Gastrocnemius medialis (tissue), 4 donors: ENCODE results near the gene HS2ST1.

ENCODE experiments used
- CTCF ChIP-seq, 5 experiments: fragments of 450-650 bp in 3 of 5; fragments of 200-600 bp in 2 of 5; sonication (generic) in 2 of 5; IDR thresholded peaks in 4 of 5; conservative IDR thresholded peaks in 1 of 5; 1 replicate in 4 of 5; 2 replicates in 1 of 5; pipeline ENCODE4 v1.5.1; 2016 to 2019; ENCODE audit warnings: antibody characterized with exemption in 5 of 5, mild to moderate bottlenecking in 3 of 5, moderate library complexity in 3 of 5
- POLR2A ChIP-seq, 2 donors: fragments of 450-650 bp; IDR thresholded peaks; one replicate each; pipeline ENCODE4 v1.6.1; 2017; ENCODE audit warnings: antibody characterized with exemption in 2 of 2, mild to moderate bottlenecking in 2 of 2, moderate library complexity in 2 of 2

GRCh38 chr1:87130438-87130837 is 216.0 kb downstream of the HS2ST1 start:
- TF ChIP-seq CTCF (IDR thresholded peaks at IDR 0.05 in 4 of 5, conservative IDR thresholded peaks at IDR 0.05 in 1 of 5) (no peak), POLR2A (IDR thresholded peaks at IDR 0.05) (no peak)
